ENCODE results near the gene GNB3. TPM values are rescaled to one million over a fixed set of nuclear protein-coding genes. Genes with fewer than 3 reads are reported as not detected.

GNB3 gene
- total and polyA plus RNA-seq, 12 donors, result 1.9 to 15.0 (median 7.5) TPM

DNA sequence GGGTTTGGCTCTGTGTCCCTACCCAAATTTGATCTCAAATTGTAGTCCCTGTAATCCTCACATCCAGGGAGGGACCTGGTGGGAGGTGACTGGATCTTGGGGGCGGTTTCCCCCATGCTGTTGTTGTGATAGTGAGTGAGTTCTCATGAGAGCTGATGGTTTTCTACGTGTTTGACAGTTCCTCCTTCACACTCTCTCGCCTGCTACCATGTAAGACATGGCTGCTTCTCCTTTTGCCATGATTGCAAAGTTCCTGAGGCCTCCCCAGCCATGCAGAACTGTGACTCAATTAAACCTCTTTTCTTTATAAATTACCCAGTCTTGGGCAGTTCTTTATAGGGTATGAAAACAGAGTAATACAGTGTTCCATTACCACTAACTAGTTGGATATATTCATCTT is 53.6 kb downstream of the GNB3 start:
- ATAC-seq, result no peak
- no peak for DNase-seq
- Histone ChIP-seq H3K9me3 (no peaks in the 10 kb centered on the region), H3K27ac (no peak overlapping the region), H3K27me3 (no peaks in the 10 kb centered on the region), H3K36me3 (no peaks in the 10 kb centered on the region), H3K4me3 (no peak overlapping the region), H3K4me1 (peaks cover 0 to 19% (median 13%) of the 10 kb centered on the region in 9 donors)
- intact Hi-C loops (cut with DNase I), result no loop called here
- no peak for TF ChIP-seq CTCF (IDR thresholded peaks at IDR 0.05)
- 84 to 85% methylated on average over 3 of the region's 3 CpGs for WGBS, 2 donors

Other genes with a start within 250 kb of the GNB3 start
- gene CHD4, start 233.5 kb upstream of the GNB3 start, total RNA-seq, result 100 to 1,000 TPM; 125 to 201 (median 153) TPM
- 100 to 1,000 TPM; 129 to 265 TPM for gene CHD4, start 233.5 kb upstream of the GNB3 start, polyA plus RNA-seq
- gene LPAR5, start 205.0 kb upstream of the GNB3 start, total RNA-seq, result 10 to 100 TPM in 1 of 10 donors, 1 to 10 TPM in 9; 2.1 to 10.0 (median 4.4) TPM
- gene LPAR5, start 205.0 kb upstream of the GNB3 start, polyA plus RNA-seq, result 1 to 10 TPM; 1.7 to 4.4 TPM
- 1 to 10 TPM in 4 of 10 donors, under 1 TPM in 5, not detected in 1; 0.25 to 4.1 (median 0.79) TPM for gene ACRBP, start 193.5 kb upstream of the GNB3 start, total RNA-seq
- gene ACRBP, start 193.5 kb upstream of the GNB3 start, polyA plus RNA-seq, result under 1 TPM; 0.29 to 0.43 TPM
- gene ING4, start 177.8 kb upstream of the GNB3 start, total RNA-seq, result 10 to 100 TPM; 17.7 to 32.5 (median 22.6) TPM
- 10 to 100 TPM; 20.0 to 25.5 TPM for gene ING4, start 177.8 kb upstream of the GNB3 start, polyA plus RNA-seq
- 10 to 100 TPM; 25.1 to 36.0 (median 29.0) TPM for gene ZNF384, start 151.6 kb upstream of the GNB3 start, total RNA-seq
- gene ZNF384, start 151.6 kb upstream of the GNB3 start, polyA plus RNA-seq, result 10 to 100 TPM; 17.6 to 23.7 TPM
- gene PIANP, start 140.1 kb upstream of the GNB3 start, total RNA-seq, result under 1 TPM in 4 of 10 donors, not detected in 6; 0.12 to 0.54 (median 0.25) TPM
- gene PIANP, start 140.1 kb upstream of the GNB3 start, polyA plus RNA-seq, result under 1 TPM; 0.22 to 0.58 TPM
- gene COPS7A, start 116.9 kb upstream of the GNB3 start, total RNA-seq, result 10 to 100 TPM; 67.4 to 89.8 (median 77.9) TPM
- gene COPS7A, start 116.9 kb upstream of the GNB3 start, polyA plus RNA-seq, result 10 to 100 TPM; 31.1 to 91.5 TPM
- 100 to 1,000 TPM; 135 to 182 (median 148) TPM for gene MLF2, start 87.8 kb upstream of the GNB3 start, total RNA-seq
- gene MLF2, start 87.8 kb upstream of the GNB3 start, polyA plus RNA-seq, result 100 to 1,000 TPM; 108 to 197 TPM
- 100 to 1,000 TPM in 5 of 10 donors, 10 to 100 TPM in 5; 73.3 to 194 (median 96.0) TPM for gene PTMS, start 74.6 kb upstream of the GNB3 start, total RNA-seq
- 100 to 1,000 TPM; 289 to 361 TPM for gene PTMS, start 74.6 kb upstream of the GNB3 start, polyA plus RNA-seq
- gene LAG3, start 68.4 kb upstream of the GNB3 start, total RNA-seq, result 1 to 10 TPM in 1 of 10 donors, under 1 TPM in 7, not detected in 2; 0.16 to 2.1 (median 0.26) TPM
- 1 to 10 TPM in 1 of 2 donors, under 1 TPM in 1; 0.13 to 1.2 TPM for gene LAG3, start 68.4 kb upstream of the GNB3 start, polyA plus RNA-seq
- 10 to 100 TPM in 2 of 10 donors, 1 to 10 TPM in 8; 2.8 to 44.3 (median 5.0) TPM for gene CD4, start 51.4 kb upstream of the GNB3 start, total RNA-seq
- gene CD4, start 51.4 kb upstream of the GNB3 start, polyA plus RNA-seq, result 1 to 10 TPM; 2.6 to 3.2 TPM
- gene GPR162, start 19.1 kb upstream of the GNB3 start, total RNA-seq, result 1 to 10 TPM; 1.8 to 5.7 (median 3.8) TPM
- gene GPR162, start 19.1 kb upstream of the GNB3 start, polyA plus RNA-seq, result 10 to 100 TPM in 1 of 2 donors, 1 to 10 TPM in 1; 7.0 to 16.8 TPM
- gene P3H3, start 12.5 kb upstream of the GNB3 start, total RNA-seq, result 10 to 100 TPM in 9 of 10 donors, 1 to 10 TPM in 1; 6.4 to 24.6 (median 16.0) TPM
- gene P3H3, start 12.5 kb upstream of the GNB3 start, polyA plus RNA-seq, result 10 to 100 TPM; 12.5 to 37.8 TPM
- gene CDCA3, start 10.4 kb downstream of the GNB3 start, total RNA-seq, result 1 to 10 TPM in 3 of 10 donors, under 1 TPM in 6, not detected in 1; 0.22 to 4.0 (median 0.55) TPM
- gene CDCA3, start 10.4 kb downstream of the GNB3 start, polyA plus RNA-seq, result 1 to 10 TPM in 1 of 2 donors, under 1 TPM in 1; 0.45 to 1.5 TPM
- 10 to 100 TPM; 64.8 to 95.5 (median 74.1) TPM for gene USP5, start 11.2 kb downstream of the GNB3 start, total RNA-seq
- gene USP5, start 11.2 kb downstream of the GNB3 start, polyA plus RNA-seq, result 10 to 100 TPM; 17.6 to 37.4 TPM
- gene TPI1, start 26.6 kb downstream of the GNB3 start, total RNA-seq, result 1,000 to 10,000 TPM in 1 of 10 donors, 100 to 1,000 TPM in 9; 739 to 1,044 (median 839) TPM
- 1,000 to 10,000 TPM in 1 of 2 donors, 100 to 1,000 TPM in 1; 367 to 1,432 TPM for gene TPI1, start 26.6 kb downstream of the GNB3 start, polyA plus RNA-seq
- 1 to 10 TPM; 2.0 to 5.6 (median 3.4) TPM for gene SPSB2, start 32.4 kb downstream of the GNB3 start, total RNA-seq
- gene SPSB2, start 32.4 kb downstream of the GNB3 start, polyA plus RNA-seq, result 1 to 10 TPM; 5.4 to 5.6 TPM
- 10 to 100 TPM in 6 of 10 donors, 1 to 10 TPM in 4; 6.5 to 16.1 (median 11.0) TPM for gene LRRC23, start 63.9 kb downstream of the GNB3 start, total RNA-seq
- gene LRRC23, start 63.9 kb downstream of the GNB3 start, polyA plus RNA-seq, result 10 to 100 TPM; 12.6 to 16.6 TPM
- gene ENO2, start 73.7 kb downstream of the GNB3 start, total RNA-seq, result 10 to 100 TPM in 8 of 10 donors, 1 to 10 TPM in 2; 6.3 to 68.4 (median 14.4) TPM
- 10 to 100 TPM; 19.2 to 19.3 TPM for gene ENO2, start 73.7 kb downstream of the GNB3 start, polyA plus RNA-seq
- 10 to 100 TPM; 54.7 to 96.7 (median 65.8) TPM for gene ATN1, start 87.0 kb downstream of the GNB3 start, total RNA-seq
- gene ATN1, start 87.0 kb downstream of the GNB3 start, polyA plus RNA-seq, result 10 to 100 TPM; 48.7 to 92.5 TPM
- not detected for gene RNU7-1, start 102.9 kb downstream of the GNB3 start, total RNA-seq
- gene RNU7-1, start 102.9 kb downstream of the GNB3 start, polyA plus RNA-seq, result not detected
- 100 to 1,000 TPM; 134 to 213 (median 167) TPM for gene C12orf57, start 103.1 kb downstream of the GNB3 start, total RNA-seq
- 100 to 1,000 TPM; 182 to 654 TPM for gene C12orf57, start 103.1 kb downstream of the GNB3 start, polyA plus RNA-seq
- 10 to 100 TPM in 2 of 10 donors, 1 to 10 TPM in 8; 2.9 to 32.5 (median 5.3) TPM for gene PTPN6, start 110.4 kb downstream of the GNB3 start, total RNA-seq
- gene PTPN6, start 110.4 kb downstream of the GNB3 start, polyA plus RNA-seq, result 10 to 100 TPM in 1 of 2 donors, 1 to 10 TPM in 1; 8.1 to 12.1 TPM
- 100 to 1,000 TPM; 139 to 203 (median 160) TPM for gene PHB2, start 129.7 kb downstream of the GNB3 start, total RNA-seq
- 100 to 1,000 TPM; 102 to 178 TPM for gene PHB2, start 129.7 kb downstream of the GNB3 start, polyA plus RNA-seq
- 10 to 100 TPM; 33.5 to 42.1 (median 38.3) TPM for gene EMG1, start 130.0 kb downstream of the GNB3 start, total RNA-seq
- 10 to 100 TPM; 13.8 to 31.4 TPM for gene EMG1, start 130.0 kb downstream of the GNB3 start, polyA plus RNA-seq
- 10 to 100 TPM; 19.9 to 65.8 (median 34.1) TPM for gene LPCAT3, start 177.6 kb downstream of the GNB3 start, total RNA-seq
- 10 to 100 TPM; 36.4 to 41.2 TPM for gene LPCAT3, start 177.6 kb downstream of the GNB3 start, polyA plus RNA-seq
- gene C1S, start 219.8 kb downstream of the GNB3 start, total RNA-seq, result 100 to 1,000 TPM in 3 of 10 donors, 10 to 100 TPM in 7; 25.1 to 151 (median 51.6) TPM
- 10 to 100 TPM; 53.4 to 64.9 TPM for gene C1S, start 219.8 kb downstream of the GNB3 start, polyA plus RNA-seq

Measured in heart right ventricle (tissue), 16 donors.